GM12878 (cell line): ENCODE data around the gene KCNK1.

Source experiments
- CTCF ChIP-seq, 3 experiments: IDR thresholded peaks in 2 of 3; conservative IDR thresholded peaks in 1 of 3; 2 replicates each; pipeline ENCODE4 v1.5.1; 2011; ENCODE audit warnings: low read depth in 3 of 3, low read length in 3 of 3, mild to moderate bottlenecking in 3 of 3, control low read depth in 2 of 3, moderate library complexity in 2 of 3, inconsistent platforms in 1 of 3, mixed read lengths in 1 of 3; ENCODE audit not compliant: control insufficient read depth in 2 of 3, insufficient read depth in 1 of 3; ENCODE audit errors: extremely low read depth in 1 of 3
- JUNB ChIP-seq: IDR thresholded peaks from 2 replicates; pipeline ENCODE4 v1.6.1; 2016; ENCODE audit warnings: antibody characterized with exemption, mild to moderate bottlenecking
- PBX3 ChIP-seq: IDR thresholded peaks from 2 replicates; pipeline ENCODE4 v1.6.1; 2011; ENCODE audit warnings: mild to moderate bottlenecking, low read depth, low read length, moderate library complexity; ENCODE audit not compliant: insufficient replicate concordance
- POLR2A ChIP-seq: IDR thresholded peaks from 2 replicates; pipeline ENCODE4 v1.6.1; 2011; ENCODE audit warnings: low read depth, mild to moderate bottlenecking, low read length
- POLR2AphosphoS5 ChIP-seq: IDR thresholded peaks from 2 replicates; pipeline ENCODE4 v1.6.1; 2011; ENCODE audit warnings: mild to moderate bottlenecking, low read length, inconsistent platforms

- TF ChIP-seq POLR2A (no peak), JUNB (no peak), CTCF (IDR thresholded peaks at IDR 0.05 in 2 of 3, conservative IDR thresholded peaks at IDR 0.05 in 1 of 3; ENCODE audit: control insufficient read depth in 2 of 3, extremely low read depth in 1 of 3, insufficient read depth in 1 of 3, low read depth in 3 of 3, low read length in 3 of 3) (no peak), POLR2AphosphoS5 (no peak), PBX3 (no peak)
Observed at GRCh38 chr1:233651061-233651460, 37.2 kb downstream of the KCNK1 start.
